Right lobe of liver (tissue), 6 donors: ENCODE results near the gene NTN5. TPM values are rescaled to one million over a fixed set of nuclear protein-coding genes. Genes with fewer than 3 reads are reported as not detected.
"Not testable (repeated sequence)": the region's sequence is repeated elsewhere in the genome, so short reads cannot be mapped to it uniquely, and the experiment has no call there.

Source experiments
- ATAC-seq, 4 donors: fragments of 200-7000 bp; cut with Tn5 transposase; one replicate each; pipeline ENCODE4 v1.9.1; 2020; ENCODE audit warnings: mild to moderate bottlenecking in 4 of 4, moderate library complexity in 4 of 4
- DNase-seq, 3 donors: peaks; one replicate each; pipeline ENCODE4 v3.0.0-alpha.2; 2020
- H3K27ac ChIP-seq, 3 donors: fragments of 200-600 bp; one replicate each; pipeline ENCODE4 v1.8.0; 2022
- H3K27me3 ChIP-seq, 2 donors: fragments of 200-600 bp; one replicate each; pipeline ENCODE4 v1.8.0; 2022
- H3K36me3 ChIP-seq, 4 donors: fragments of 200-600 bp; sonication (generic) in 1 of 4; one replicate each; pipeline versions ENCODE4 v1.5.1 to v1.8.0; 2017 to 2022; ENCODE audit warnings: control low read depth in 1 of 4
- H3K4me1 ChIP-seq, 4 donors: fragments of 200-600 bp; sonication (generic) in 1 of 4; one replicate each; pipeline versions ENCODE4 v1.5.1 to v1.8.0; 2017 to 2022; ENCODE audit warnings: control low read depth in 1 of 4
- H3K4me3 ChIP-seq, 3 donors: fragments of 200-600 bp; one replicate each; pipeline ENCODE4 v1.8.0; 2022
- H3K9me3 ChIP-seq, 4 donors: fragments of 200-600 bp; sonication (generic) in 1 of 4; one replicate each; pipeline versions ENCODE4 v1.5.1 to v1.8.0; 2017 to 2022; ENCODE audit warnings: control low read depth in 1 of 4
- POLR2A ChIP-seq: fragments of 450-650 bp; IDR thresholded peaks from one replicate; pipeline ENCODE4 v1.6.1; 2017; ENCODE audit warnings: antibody characterized with exemption, mild to moderate bottlenecking
- WGBS: methylation state at CpG from one replicate; pipeline ENCODE4 v1.1.6; 2018; ENCODE audit warnings: low coverage, low lambda C conversion rate; ENCODE audit not compliant: insufficient coverage; ENCODE audit errors: missing lambda C conversion rate; 5-methylcytosine and 5-hydroxymethylcytosine counted together
- intact Hi-C, 2 donors: fragments of 100-400 bp; cut with DNase I; formaldehyde crosslinking; loops; one replicate each; pipeline versions ENCODE4 v1.11.2 to v1.14.1; 2022
- total RNA-seq, 6 experiments: library from RNA; depleted of rRNA in 2 of 6; stranded (reverse); fragments of >200 nt in 2 of 6; fragmentation: NEBNext Ultra II Directional in 3 of 6; extraction: Animal tissue kit (Norgen Biotek cat#: 25700) in 3 of 6; gene quantifications; one replicate each; pipeline versions ENCODE4 v1.1.0 to v1.2.4, GENCODE V29; 2016 to 2023
- TF ChIP-seq, protein P1 (sequence below), 4 donors: fragments of 200-600 bp in 3 of 4; fragments of 450-650 bp in 1 of 4; IDR thresholded peaks; one replicate each; pipeline versions ENCODE4 v1.5.1 to v1.8.0; 2016 to 2022; ENCODE audit warnings: antibody characterized with exemption in 4 of 4, mild to moderate bottlenecking in 2 of 4
- donor health status: DM: no; HTN: yes; CAD: no.
- donor health status: DM: no; HTN: no; CAD: no.
- donor health status: DM: no; HTN: no; CAD: no.
- donor health status: DM: no; HTN: yes; CAD: no.
- donor health status: DM: no; HTN: yes; CAD: no.

NTN5 gene
- total RNA-seq, 6 experiments from 2014 or later: 0.11 to 0.32 TPM; not detected in 4

DNA sequence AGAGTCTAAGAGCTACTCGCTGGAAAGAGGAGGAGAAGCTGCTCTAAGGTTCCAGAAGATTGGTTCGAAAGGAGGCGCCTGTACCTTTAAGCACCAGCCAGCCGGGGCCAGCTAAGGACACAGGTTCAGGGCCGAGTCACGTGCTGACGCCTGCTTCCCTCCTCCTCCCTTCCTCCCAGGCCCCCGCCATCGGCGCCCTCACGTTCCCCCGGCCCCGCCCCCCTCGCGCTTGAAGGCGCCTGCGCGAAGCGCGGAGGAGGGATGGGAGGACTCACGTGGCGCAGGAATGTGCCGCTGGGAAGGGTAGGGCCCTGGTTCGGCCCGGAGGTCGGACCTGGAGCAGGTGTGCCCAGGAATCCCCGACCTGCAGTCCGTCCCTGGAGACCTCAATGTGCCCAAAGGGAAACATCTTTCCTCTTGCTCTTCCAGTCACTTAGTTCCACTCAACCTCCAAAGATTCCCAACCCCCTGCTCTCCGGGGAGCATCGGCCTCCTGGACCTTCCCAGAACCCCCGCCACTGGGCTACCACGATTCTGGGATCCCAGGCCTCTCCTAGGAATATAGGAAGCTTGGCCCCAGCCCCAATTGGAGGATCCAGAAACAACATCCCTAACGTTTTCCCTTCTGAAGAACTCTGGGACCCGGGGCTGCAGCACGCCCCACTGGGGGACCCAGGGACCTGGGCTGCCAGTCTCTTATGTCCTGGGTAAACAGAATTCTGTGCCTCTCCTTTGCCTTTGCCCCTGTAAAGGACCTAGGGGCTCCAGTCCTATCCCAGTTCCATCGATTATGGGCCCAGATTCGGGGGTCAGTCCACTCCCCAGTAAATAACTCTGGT, 38.2 kb downstream of the NTN5 start:
- Histone ChIP-seq H3K4me1 (peaks cover 0 to 28% (median 16%) of the 10 kb centered on the region in 4 donors), H3K9me3 (no peaks in the 10 kb centered on the region), H3K27ac (peak overlapping the region; percentile 81 to 92 (median 88)), H3K27me3 (no peaks in the 10 kb centered on the region), H3K36me3 (no peaks in the 10 kb centered on the region), H3K4me3 (peak overlapping the region; percentile 1 to 74 (median 72))
- WGBS: 4% methylated on average over 12 of the region's 37 CpGs
- intact Hi-C loops: no loop called here
- peak; percentile 56 for TF ChIP-seq POLR2A
- TF ChIP-seq, protein P1, sequence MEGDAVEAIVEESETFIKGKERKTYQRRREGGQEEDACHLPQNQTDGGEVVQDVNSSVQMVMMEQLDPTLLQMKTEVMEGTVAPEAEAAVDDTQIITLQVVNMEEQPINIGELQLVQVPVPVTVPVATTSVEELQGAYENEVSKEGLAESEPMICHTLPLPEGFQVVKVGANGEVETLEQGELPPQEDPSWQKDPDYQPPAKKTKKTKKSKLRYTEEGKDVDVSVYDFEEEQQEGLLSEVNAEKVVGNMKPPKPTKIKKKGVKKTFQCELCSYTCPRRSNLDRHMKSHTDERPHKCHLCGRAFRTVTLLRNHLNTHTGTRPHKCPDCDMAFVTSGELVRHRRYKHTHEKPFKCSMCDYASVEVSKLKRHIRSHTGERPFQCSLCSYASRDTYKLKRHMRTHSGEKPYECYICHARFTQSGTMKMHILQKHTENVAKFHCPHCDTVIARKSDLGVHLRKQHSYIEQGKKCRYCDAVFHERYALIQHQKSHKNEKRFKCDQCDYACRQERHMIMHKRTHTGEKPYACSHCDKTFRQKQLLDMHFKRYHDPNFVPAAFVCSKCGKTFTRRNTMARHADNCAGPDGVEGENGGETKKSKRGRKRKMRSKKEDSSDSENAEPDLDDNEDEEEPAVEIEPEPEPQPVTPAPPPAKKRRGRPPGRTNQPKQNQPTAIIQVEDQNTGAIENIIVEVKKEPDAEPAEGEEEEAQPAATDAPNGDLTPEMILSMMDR (IDR thresholded peaks at IDR 0.05): no peak
- DNase-seq (peak; percentile 96 to 98 (median 98)), ATAC-seq (peak; percentile 54 to 66 (median 55))

DNA sequence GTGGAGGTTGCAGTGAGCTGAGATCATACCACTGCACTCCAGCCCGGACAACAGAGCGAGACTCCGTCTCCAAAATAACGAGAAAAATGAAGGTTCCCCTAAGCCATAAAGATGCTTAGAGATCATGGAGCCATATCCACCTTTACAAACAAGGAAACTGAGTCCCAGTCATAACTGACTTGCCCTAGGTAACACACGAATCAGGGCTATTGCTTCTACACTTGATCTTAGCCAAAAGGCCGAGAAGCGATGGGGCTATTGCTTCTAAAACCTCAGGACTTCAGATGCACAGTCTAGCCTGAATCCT, 38.8 kb downstream of the NTN5 start:
- TF ChIP-seq POLR2A: no peak
- TF ChIP-seq, protein P1 (IDR thresholded peaks at IDR 0.05): no peak

GRCh38 chr19:48633148-48634035, 39.4 kb downstream of the NTN5 start:
- H3K27ac ChIP-seq: peak overlapping the region in 2 of 3 donors; percentile 80 to 88
- H3K36me3 ChIP-seq: no peaks in the 10 kb centered on the region
- H3K4me3 ChIP-seq: no peak overlapping the region
- intact Hi-C loops: no loop called here
- no peaks in the 10 kb centered on the region for H3K9me3 ChIP-seq
- no peak for TF ChIP-seq POLR2A
- TF ChIP-seq, protein P1 (IDR thresholded peaks at IDR 0.05): no peak
- no peaks in the 10 kb centered on the region for H3K27me3 ChIP-seq
- H3K4me1 ChIP-seq: peaks cover 0 to 29% (median 16%) of the 10 kb centered on the region in 4 donors
- WGBS: 55% methylated on average over 17 of the region's 22 CpGs
- ATAC-seq (no peak), DNase-seq (no peak)

More for the DNA sequence above, 38.8 kb downstream of the NTN5 start:
- H3K27me3 ChIP-seq: no peaks in the 10 kb centered on the region
- peak overlapping the region in 1 of 3 donors; percentile 74 for H3K4me3 ChIP-seq
- peak overlapping the region; percentile 80 to 88 (median 81) for H3K27ac ChIP-seq
- H3K9me3 ChIP-seq: no peaks in the 10 kb centered on the region
- WGBS: 51% methylated on average over 7 of the region's 7 CpGs
- DNase-seq (no peak), ATAC-seq (no peak)
- peaks cover 0 to 28% (median 16%) of the 10 kb centered on the region in 4 donors for H3K4me1 ChIP-seq
- intact Hi-C loops: no loop called here
- no peaks in the 10 kb centered on the region for H3K36me3 ChIP-seq

GRCh38 chr19:48632692-48633147, 40.1 kb downstream of the NTN5 start:
- TF ChIP-seq, protein P1 (IDR thresholded peaks at IDR 0.05): no peak
- no peak for TF ChIP-seq POLR2A
- H3K9me3 ChIP-seq: no peaks in the 10 kb centered on the region
- no peak for ATAC-seq
- H3K36me3 ChIP-seq: no peaks in the 10 kb centered on the region
- DNase-seq: no peak
- intact Hi-C loops: no loop called here
- H3K4me3 ChIP-seq: no peak overlapping the region
- H3K27ac ChIP-seq: peak overlapping the region in 2 of 3 donors; percentile 2 to 80
- peaks cover 0 to 36% (median 17%) of the 10 kb centered on the region in 4 donors for H3K4me1 ChIP-seq
- no peaks in the 10 kb centered on the region for H3K27me3 ChIP-seq

DNA sequence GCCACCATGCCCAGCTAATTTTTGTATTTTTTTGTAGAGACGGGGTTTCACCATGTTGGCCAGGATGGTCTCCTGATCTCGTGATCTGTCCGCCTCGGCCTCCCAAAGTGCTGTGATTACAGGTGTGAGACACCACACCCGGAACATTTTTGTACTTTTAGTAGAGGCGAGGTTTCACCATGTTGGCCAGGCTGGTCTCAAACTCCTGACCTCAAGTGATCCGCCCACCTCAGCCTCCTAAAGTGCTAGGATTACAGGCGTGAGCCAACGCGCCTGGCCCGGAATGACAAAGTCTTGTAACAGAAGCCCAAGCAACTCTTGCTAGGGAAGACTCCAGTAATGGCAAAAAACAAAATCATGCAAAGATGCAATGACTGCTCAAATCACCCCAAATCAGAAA, 40.5 kb downstream of the NTN5 start:
- intact Hi-C loops, H3K9me3 ChIP-seq, H3K27me3 ChIP-seq, H3K36me3 ChIP-seq, ATAC-seq, DNase-seq, H3K4me3 ChIP-seq: not testable (repeated sequence)
- Histone ChIP-seq H3K27ac (peak overlapping the region in 2 of 3 donors; percentile 2 to 80), H3K4me1 (peaks cover 0 to 40% (median 19%) of the 10 kb centered on the region in 4 donors)
- WGBS: 89% methylated on average over 9 of the region's 11 CpGs
